Measurements from ENCODE around the gene HOXB6.
A peak's percentile ranks its signal among the peaks of the same experiment; 100 is the strongest.

- TF ChIP-seq CTCF (IDR thresholded peaks at IDR 0.05) (no peak), EZH2phosphoT487 (IDR thresholded peaks at IDR 0.05) (peak; percentile 74)
Observed at GRCh38 chr17:48594538-48595277, 10.1 kb downstream of the HOXB6 start.
